Stomach (tissue), 9 donors: ENCODE data around the gene PNKP. TPM values are rescaled to one million over a fixed set of nuclear protein-coding genes. Genes with fewer than 3 reads are reported as not detected.

ENCODE experiments used
- DNase-seq, 2 donors: peaks; one replicate each; pipeline versions ENCODE4 v3.0.0 to v3.0.0-alpha.2; 2013 to 2019
- H3K27ac ChIP-seq, 5 donors: fragments of 200-600 bp in 4 of 5; sonication (generic) in 4 of 5; one replicate each; pipeline ENCODE4 v1.5.1; 2013 to 2019; ENCODE audit warnings: mild to moderate bottlenecking in 1 of 5, moderate library complexity in 1 of 5
- H3K27me3 ChIP-seq, 3 donors: fragments of 200-600 bp; sonication (generic); one replicate each; pipeline ENCODE4 v1.5.1; 2017 to 2019; ENCODE audit warnings: mixed run types in 1 of 3
- H3K36me3 ChIP-seq, 4 donors: fragments of 200-600 bp; sonication (generic); 1 replicate in 3 of 4; 2 replicates in 1 of 4; pipeline ENCODE4 v1.5.1; 2016 to 2019
- H3K4me1 ChIP-seq, 4 donors: fragments of 200-600 bp; sonication (generic); one replicate each; pipeline ENCODE4 v1.5.1; 2016 to 2019
- H3K4me3 ChIP-seq, 4 donors: fragments of 200-600 bp; sonication (generic) in 3 of 4; one replicate each; pipeline ENCODE4 v1.5.1; 2016 to 2019; ENCODE audit warnings: mild to moderate bottlenecking in 1 of 4
- H3K9me3 ChIP-seq, 4 donors: fragments of 200-600 bp; sonication (generic); one replicate each; pipeline ENCODE4 v1.5.1; 2016 to 2019
- EP300 ChIP-seq: sonication (generic); formaldehyde crosslinking; IDR thresholded peaks from one replicate; pipeline ENCODE4 v1.6.1; 2017; ENCODE audit warnings: antibody characterized with exemption
- POLR2A ChIP-seq, 4 donors: fragments of 450-650 bp; IDR thresholded peaks; one replicate each; pipeline ENCODE4 v1.6.1; 2016; ENCODE audit warnings: antibody characterized with exemption in 4 of 4, control low read depth in 2 of 4, mild to moderate bottlenecking in 1 of 4, moderate library complexity in 1 of 4
- POLR2AphosphoS5 ChIP-seq, 3 donors: sonication (generic); formaldehyde crosslinking; IDR thresholded peaks; one replicate each; pipeline ENCODE4 v1.6.1; 2016; ENCODE audit warnings: antibody characterized with exemption in 3 of 3
- WGBS, 5 donors: extraction: QIAGEN DNeasy Blood & Tissue Kit in 3 of 5; methylation state at CpG; one replicate each; pipeline versions ENCODE4 v1.1.5 to v1.1.7; 2013 to 2018; 5-methylcytosine and 5-hydroxymethylcytosine counted together
- intact Hi-C: fragments of 100-400 bp; cut with DNase I; formaldehyde crosslinking; loops from one replicate; pipeline ENCODE4 v1.15.1; 2023; ENCODE audit warnings: low total_unique reads
- polyA plus RNA-seq, 3 donors: library from polyadenylated mRNA; stranded (reverse); fragments of 200-250 nt; gene quantifications; one replicate each; pipeline ENCODE4 v1.2.3, GENCODE V29; 2013
- total RNA-seq, 5 donors: library from RNA; depleted of rRNA; stranded (reverse); fragments of >200 nt; gene quantifications; one replicate each; pipeline versions ENCODE4 v1.1.0 to v1.2.3, GENCODE V29; 2014 to 2016
- TF ChIP-seq, protein P1 (sequence below), 7 experiments: fragments of 450-650 bp in 4 of 7; fragments of 200-600 bp in 3 of 7; sonication (generic) in 3 of 7; IDR thresholded peaks; one replicate each; pipeline ENCODE4 v1.5.1; 2016 to 2019; ENCODE audit warnings: antibody characterized with exemption in 7 of 7, control low read depth in 2 of 7, mild to moderate bottlenecking in 1 of 7
- donor health status: healthy with polysubstance abuse.
- donor health status: Bipolar disorder and iron deficiency.
- donor health status: healthy.

Gene PNKP
- total and polyA plus RNA-seq, 8 donors = 30.3 to 208 (median 57.9) TPM

DNA sequence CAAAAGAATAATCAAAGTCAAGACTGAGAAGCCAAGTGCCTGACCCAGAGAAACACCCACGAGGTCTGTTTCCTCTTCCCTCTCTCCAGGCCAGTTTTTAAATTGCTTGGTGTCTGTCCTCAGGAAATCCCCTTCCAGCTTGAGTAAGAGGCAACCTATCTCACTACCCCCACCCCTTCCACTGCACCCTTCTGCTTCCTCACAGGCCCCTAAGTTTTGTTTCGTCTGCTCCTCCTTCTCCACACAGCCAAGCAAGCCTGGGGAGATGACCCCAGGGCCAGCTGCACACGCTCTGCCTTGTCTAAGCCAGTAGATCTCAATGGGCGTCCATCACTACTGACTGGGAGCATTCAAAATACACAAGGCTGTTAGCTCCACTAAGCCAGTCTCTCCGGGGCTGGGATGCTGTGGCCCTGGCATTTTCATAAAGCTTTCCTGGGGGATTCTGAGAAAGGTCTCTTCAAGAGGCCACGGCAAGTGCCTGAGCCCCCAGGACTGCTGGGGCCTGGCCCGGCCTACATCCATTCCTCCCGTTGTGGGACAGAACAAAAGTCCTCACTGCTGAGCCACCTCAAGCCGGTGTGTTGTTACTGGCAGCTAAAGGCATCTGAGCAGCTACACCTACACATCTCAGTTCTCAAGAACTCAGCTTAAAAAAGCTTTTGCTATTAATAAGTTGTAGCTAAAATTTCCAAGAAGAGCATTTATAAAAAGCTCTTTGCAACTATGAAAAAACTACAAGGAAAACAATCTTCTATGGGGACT is 44.2 kb upstream of the PNKP start:
- intact Hi-C loops = no loop called here
- Histone ChIP-seq H3K4me3 (no peak overlapping the region), H3K27ac (peak overlapping the region in 1 of 5 donors; percentile 46), H3K36me3 (peaks cover 23 to 87% (median 80%) of the 10 kb centered on the region in 4 donors), H3K4me1 (peaks cover 0 to 14% (median 6%) of the 10 kb centered on the region in 4 donors), H3K9me3 (no peaks in the 10 kb centered on the region), H3K27me3 (no peaks in the 10 kb centered on the region)
- TF ChIP-seq EP300 = no peak
- no peak for TF ChIP-seq POLR2AphosphoS5 (IDR thresholded peaks at IDR 0.05)
- no peak for TF ChIP-seq POLR2A (IDR thresholded peaks at IDR 0.05)
- peak in 1 of 2 donors; percentile 58 for DNase-seq
- 64 to 75% (median 71%) methylated on average over 9 of the region's 9 CpGs for WGBS, 5 donors

DNA sequence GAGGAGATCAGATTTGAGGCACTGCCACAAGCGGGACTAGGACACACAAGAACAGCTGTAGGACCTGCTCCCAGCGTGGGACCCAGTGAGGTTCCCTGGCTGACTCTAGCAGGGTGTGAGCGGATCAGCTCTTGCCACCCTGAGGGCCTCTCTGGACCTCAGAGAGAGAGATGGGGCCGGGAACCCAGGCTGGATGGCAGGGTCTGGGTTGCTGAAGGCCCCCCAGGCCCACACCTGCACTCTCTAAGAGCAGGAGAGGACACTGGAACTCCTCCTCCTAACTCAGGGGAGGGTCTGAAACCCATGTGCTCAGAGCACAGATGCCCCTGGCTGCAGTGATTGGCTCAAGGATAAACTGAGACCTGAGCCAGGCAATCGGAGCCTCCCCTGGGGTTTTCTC is 42.8 kb upstream of the PNKP start:
- TF ChIP-seq POLR2AphosphoS5 (IDR thresholded peaks at IDR 0.05) (no peak), EP300 (no peak), POLR2A (IDR thresholded peaks at IDR 0.05) (no peak)
- TF ChIP-seq, protein P1, sequence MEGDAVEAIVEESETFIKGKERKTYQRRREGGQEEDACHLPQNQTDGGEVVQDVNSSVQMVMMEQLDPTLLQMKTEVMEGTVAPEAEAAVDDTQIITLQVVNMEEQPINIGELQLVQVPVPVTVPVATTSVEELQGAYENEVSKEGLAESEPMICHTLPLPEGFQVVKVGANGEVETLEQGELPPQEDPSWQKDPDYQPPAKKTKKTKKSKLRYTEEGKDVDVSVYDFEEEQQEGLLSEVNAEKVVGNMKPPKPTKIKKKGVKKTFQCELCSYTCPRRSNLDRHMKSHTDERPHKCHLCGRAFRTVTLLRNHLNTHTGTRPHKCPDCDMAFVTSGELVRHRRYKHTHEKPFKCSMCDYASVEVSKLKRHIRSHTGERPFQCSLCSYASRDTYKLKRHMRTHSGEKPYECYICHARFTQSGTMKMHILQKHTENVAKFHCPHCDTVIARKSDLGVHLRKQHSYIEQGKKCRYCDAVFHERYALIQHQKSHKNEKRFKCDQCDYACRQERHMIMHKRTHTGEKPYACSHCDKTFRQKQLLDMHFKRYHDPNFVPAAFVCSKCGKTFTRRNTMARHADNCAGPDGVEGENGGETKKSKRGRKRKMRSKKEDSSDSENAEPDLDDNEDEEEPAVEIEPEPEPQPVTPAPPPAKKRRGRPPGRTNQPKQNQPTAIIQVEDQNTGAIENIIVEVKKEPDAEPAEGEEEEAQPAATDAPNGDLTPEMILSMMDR (IDR thresholded peaks at IDR 0.05) = no peak
- peaks cover 0 to 14% (median 6%) of the 10 kb centered on the region in 4 donors for H3K4me1 ChIP-seq
- WGBS, 5 donors = 89 to 97% (median 91%) methylated on average over 4 to 5 of the region's 5 CpGs
- no peak overlapping the region for H3K27ac ChIP-seq
- no peak overlapping the region for H3K4me3 ChIP-seq
- no peaks in the 10 kb centered on the region for H3K27me3 ChIP-seq
- DNase-seq = no peak
- H3K36me3 ChIP-seq = peaks cover 23 to 81% (median 75%) of the 10 kb centered on the region in 4 donors
- intact Hi-C loops = no loop called here
- H3K9me3 ChIP-seq = no peaks in the 10 kb centered on the region

DNA sequence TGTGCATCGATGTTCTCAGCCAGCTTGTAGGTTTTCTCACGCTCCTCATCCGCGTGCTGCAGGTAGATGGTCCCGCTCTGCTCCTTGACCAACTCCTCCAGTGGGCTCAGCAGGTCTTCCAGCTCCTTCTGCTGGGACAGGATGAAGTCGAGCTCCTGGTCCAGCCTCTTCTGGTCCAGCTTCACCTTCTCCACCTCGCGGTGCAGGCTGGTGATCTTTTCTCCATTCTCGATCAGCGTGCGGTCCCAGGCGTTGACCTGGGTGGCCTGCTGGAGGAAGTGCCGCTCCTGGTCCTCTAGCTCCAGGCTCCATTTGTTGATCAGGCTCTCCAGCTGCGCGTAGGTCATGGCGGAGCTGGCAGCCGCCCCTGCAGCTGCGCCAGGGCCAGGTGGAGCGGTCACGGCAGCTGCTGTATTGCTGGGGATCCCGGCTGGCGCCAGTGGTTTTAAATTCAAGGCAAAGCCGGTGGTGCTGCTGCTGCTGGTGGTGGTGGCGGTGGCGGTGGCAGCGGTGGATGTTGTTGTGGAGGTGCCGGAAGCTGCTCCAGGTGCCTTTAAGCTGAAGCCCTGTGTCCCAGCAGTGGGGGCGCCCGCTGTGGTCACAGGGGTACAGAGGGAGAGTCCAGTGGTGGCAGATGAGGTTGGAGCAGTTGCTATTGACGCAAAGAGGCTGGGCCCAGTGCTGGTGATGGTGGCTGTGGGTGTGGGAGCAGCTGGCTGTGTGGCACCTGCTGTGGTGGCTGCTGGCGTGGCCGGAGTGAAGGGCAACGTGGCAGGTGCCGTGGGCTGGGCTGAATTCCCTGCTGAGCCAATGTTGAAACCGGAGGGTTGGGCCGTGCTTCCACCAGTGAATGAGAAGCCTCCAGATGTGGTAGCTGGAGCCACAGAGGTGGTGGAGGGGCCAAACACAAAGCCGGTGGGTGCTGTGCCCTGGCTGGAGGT is 41.4 kb upstream of the PNKP start:
- no peak overlapping the region for H3K27ac ChIP-seq
- 96 to 97% (median 97%) methylated on average over 36 to 37 of the region's 37 CpGs for WGBS, 5 donors

DNA sequence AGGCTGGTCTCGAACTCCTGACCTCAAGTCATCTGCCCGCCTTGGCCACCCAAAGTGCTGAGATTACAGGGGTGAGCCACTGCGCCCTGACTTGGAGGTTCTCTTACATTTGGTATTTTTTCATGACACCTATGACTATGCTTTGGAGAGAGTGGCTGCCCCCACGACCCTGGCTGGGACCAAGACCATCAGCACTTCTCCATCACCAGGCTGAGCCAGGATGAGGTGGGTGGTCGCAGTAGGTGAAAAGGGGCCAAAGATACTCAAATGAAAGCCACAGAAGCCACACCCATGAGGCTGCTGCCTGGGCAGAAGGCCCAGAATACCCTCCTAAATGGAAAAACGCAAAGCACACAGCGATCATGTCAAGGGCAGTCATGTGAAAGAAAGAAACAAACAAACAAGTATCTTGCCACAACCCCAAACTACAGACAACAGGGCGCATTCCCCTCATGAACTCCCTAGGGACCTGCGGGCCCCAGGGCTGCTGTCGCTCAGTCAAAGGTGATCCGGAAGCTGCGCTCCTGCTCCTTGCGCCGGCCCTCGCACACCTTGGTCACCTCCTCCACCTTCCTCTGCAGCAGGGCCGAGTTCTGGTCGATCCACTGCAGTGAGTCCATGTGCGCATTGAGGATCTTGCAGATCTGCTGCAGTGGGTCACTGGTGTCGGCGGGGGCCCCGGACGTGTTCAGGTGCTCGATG is 40.5 kb upstream of the PNKP start:
- intact Hi-C loops = no loop called here
- 90 to 96% (median 94%) methylated on average over 23 of the region's 23 CpGs for WGBS, 5 donors
- Histone ChIP-seq H3K9me3 (no peaks in the 10 kb centered on the region), H3K36me3 (peaks cover 23 to 61% (median 54%) of the 10 kb centered on the region in 4 donors), H3K27ac (no peak overlapping the region), H3K27me3 (no peaks in the 10 kb centered on the region), H3K4me1 (peaks cover 0 to 14% (median 6%) of the 10 kb centered on the region in 4 donors), H3K4me3 (no peak overlapping the region)
- TF ChIP-seq POLR2A (IDR thresholded peaks at IDR 0.05) = no peak
- TF ChIP-seq EP300 = no peak
- TF ChIP-seq, protein P1 (IDR thresholded peaks at IDR 0.05) = no peak
- TF ChIP-seq POLR2AphosphoS5 (IDR thresholded peaks at IDR 0.05) = no peak
- no peak for DNase-seq

More for the DNA sequence above, 41.4 kb upstream of the PNKP start:
- Histone ChIP-seq H3K4me1 (peaks cover 0 to 14% (median 6%) of the 10 kb centered on the region in 4 donors), H3K4me3 (no peak overlapping the region), H3K36me3 (peaks cover 23 to 69% (median 62%) of the 10 kb centered on the region in 4 donors), H3K27me3 (no peaks in the 10 kb centered on the region), H3K9me3 (no peaks in the 10 kb centered on the region)
- intact Hi-C loops = no loop called here
- DNase-seq = no peak
- no peak for TF ChIP-seq POLR2AphosphoS5 (IDR thresholded peaks at IDR 0.05)
- TF ChIP-seq POLR2A (IDR thresholded peaks at IDR 0.05) = no peak
- no peak for TF ChIP-seq EP300
- TF ChIP-seq, protein P1 (IDR thresholded peaks at IDR 0.05) = no peak
